GM18870 (cell line): ENCODE results near the gene CACNA2D1.

ENCODE experiments used
- ATAC-seq: cut with Tn5 transposase; IDR thresholded peaks from one replicate; pipeline ENCODE4 v1.9.1; 2021; ENCODE audit warnings: moderate library complexity; ENCODE audit not compliant: unreplicated experiment

CACNA2D1 gene

GRCh38 chr7:82289152-82289535 lies 154.4 kb downstream of the CACNA2D1 start:
- no peak for ATAC-seq

DNA sequence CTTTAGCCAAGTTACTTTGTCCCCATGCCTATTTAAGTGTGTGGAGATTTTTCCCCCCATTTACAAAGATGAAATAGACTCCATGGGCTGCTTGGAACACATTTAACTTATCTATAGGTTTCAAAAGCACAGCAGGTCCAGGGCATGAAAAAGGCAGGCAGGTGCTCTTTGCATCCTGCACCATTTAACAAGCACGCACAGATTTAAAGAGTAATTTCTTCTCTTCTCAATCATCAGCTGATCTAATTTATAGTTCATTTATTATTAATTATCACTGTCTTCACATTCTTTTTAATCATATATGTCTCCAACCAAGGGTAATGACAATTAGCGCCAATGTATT lies 156.8 kb downstream of the CACNA2D1 start:
- ATAC-seq, result no peak

DNA sequence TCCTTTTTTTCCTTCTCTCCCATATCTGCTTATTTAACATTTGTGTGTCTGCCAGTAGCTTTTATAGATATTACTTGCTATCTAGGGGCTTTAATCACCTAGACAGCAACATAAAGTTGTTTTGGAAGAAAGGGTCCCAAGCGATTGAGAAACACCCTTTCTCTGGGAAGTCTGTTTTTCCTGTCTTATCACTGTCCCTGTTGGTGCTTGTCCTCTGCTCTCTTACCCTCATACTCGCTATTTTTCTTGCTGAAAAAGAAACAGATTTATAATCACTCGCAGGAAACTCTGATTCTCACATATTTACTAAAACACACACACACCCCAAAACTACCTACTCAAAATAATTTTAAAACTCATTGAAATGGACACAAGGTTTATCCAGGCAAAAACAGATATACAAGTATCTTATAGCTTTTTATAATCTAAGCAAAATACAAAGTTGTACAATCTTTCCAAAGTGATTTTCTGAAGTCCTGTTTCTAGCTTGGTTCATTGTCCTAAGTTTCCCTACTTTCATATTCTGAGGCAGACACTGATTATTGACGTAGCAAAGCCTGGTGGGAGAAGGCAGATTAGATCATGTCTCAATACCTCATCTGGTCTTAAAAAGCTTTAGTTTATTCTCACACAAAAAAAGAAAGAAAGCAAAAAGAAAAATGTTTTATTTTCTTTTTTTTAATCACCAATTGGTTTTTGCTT lies 157.3 kb downstream of the CACNA2D1 start:
- ATAC-seq, result no peak

- no peak for ATAC-seq
These were observed 158.5 kb downstream of the CACNA2D1 start for GRCh38 chr7:82284936-82285519.

DNA sequence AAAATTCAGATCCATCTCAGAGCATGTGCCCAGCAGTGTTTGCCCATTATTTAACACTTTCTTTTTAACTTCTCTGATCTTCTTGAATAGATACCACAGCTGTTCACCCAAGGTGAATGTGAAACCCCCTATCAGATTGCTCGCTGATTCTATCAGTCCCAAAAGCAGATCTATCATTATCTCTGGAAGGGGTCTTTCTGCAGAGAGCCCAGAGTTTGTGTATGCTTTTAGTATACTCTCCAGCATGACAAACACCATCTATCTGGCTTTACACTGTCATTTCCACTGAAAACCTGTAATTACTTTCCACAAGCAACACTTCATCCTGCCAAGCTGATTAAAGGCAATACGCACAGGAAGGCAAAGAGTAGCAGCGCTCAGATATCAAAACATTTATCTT lies 168.2 kb downstream of the CACNA2D1 start:
- ATAC-seq, result no peak

DNA sequence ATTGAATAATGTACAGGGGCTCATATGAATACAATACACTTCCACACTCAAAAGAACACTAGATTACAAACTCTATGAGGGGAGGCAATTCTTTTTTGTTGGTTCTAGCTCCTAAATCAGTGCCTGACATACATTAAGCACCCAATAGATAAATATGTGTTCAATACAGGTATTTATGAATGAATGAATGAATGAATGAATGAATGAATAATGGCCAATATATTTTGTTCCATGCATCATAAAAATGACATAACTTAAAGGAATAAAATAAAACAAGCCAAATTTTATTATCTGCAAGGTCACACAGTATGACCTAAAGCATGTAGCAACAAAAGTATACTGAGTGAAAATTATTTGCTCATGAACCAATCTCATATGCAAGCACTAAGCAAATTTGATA lies 168.9 kb downstream of the CACNA2D1 start:
- no peak for ATAC-seq

DNA sequence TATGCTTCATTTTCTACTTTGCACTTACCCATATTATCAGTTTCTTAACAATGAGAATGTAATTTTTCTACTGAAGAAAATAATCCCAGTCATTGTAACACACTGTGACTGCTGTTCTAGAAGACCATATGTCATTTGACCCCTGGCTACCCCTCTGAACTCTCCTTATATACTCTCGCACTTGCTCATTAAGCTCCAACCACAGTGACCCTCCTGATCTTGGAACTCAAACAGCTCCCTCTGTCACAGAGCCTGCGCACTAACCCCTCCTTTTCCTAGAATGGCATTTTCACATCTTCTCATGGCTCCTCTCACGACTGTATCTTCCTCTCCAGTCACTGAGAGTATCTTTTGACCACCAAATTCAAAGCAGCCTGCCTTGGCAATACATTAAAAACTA lies 169.7 kb downstream of the CACNA2D1 start:
- ATAC-seq, result no peak

GRCh38 chr7:82270870-82271269 lies 172.7 kb downstream of the CACNA2D1 start:
- no peak for ATAC-seq

- no peak for ATAC-seq
These were observed 174.9 kb downstream of the CACNA2D1 start for GRCh38 chr7:82268632-82269031.

GRCh38 chr7:82266081-82266480 lies 177.5 kb downstream of the CACNA2D1 start:
- no peak for ATAC-seq

DNA sequence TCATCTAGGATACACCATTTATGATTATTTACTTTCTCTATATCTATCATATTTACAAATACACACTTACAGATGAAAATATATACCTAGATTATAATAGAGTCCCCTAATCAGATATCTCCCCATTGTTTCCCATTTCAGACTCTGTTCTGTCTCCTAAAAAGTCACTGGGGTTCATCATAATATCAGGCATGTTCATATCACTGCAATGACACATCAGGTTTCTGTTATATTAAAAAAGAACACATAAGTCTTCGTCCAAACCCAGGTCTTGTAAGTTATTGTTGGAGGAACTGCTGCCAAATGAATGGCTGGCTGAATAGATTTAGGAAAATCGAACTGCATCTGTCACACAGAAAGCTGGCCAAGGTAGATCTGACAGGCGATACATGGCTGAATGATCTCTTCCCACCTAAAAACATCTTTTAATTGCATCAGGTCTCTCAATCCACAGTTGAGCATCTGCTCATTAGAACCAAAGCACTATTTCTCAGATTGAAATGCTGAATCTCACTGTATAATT lies 178.7 kb downstream of the CACNA2D1 start:
- ATAC-seq, result no peak

DNA sequence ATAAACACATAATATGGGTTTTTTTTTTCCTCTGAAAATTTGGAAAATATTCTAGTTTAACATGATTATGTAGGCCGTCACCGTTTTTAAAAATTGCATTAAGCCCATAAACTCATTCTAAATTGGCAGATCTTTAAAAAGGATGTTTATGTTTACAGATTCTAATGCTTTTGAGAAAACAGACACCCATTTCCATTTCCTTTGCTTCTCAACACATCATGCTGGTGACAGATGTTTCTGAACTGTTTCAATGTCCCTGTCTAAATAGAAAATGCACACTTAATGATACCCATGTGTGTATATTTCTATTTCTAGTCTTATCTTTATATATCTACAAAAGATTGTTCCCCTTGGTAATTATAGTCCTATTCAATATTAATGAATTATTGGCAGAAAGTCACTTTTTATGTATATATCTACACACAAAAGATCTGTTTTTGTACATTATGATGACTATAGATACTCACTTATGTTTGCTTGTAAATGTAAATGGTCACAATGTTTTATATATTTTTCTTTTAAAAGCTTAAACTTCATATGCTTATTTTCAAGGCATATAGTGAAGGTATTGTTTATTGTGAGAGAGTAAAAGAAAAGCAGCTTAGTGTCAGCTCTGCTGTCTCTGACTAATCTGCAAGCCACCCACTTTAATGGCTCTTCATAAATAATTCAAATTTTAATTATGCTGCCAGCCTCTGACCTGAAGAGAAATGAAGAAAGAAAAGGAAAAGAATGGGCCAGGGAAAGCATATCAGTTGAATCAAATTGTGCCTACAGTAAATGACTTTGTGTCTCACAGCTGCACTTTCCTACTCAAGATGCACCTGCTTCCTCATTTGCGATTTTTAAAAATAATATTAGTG lies 179.4 kb downstream of the CACNA2D1 start:
- no peak for ATAC-seq

- ATAC-seq, result no peak
These were observed 185.4 kb downstream of the CACNA2D1 start for GRCh38 chr7:82258181-82258580.

GRCh38 chr7:82257118-82257695 lies 186.4 kb downstream of the CACNA2D1 start:
- ATAC-seq, result no peak

DNA sequence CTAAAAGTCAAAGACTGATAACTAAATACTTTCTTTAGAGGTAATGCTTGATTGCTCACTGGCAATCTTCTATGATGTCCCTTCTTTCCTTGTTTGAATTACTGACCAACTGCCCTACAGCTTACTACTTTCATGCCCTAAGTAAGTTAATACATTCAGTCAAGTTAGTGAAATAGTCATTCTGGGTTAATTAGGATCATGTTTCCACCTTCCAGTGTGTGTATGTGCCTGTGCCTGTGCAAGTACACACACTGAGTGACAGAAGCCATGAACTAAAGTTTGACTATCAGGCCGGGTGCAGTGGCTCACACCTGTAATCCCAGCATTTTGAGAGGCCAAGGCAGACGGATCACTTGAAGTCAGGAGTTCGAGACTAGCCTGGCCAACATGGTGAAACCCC lies 187.9 kb downstream of the CACNA2D1 start:
- no peak for ATAC-seq

DNA sequence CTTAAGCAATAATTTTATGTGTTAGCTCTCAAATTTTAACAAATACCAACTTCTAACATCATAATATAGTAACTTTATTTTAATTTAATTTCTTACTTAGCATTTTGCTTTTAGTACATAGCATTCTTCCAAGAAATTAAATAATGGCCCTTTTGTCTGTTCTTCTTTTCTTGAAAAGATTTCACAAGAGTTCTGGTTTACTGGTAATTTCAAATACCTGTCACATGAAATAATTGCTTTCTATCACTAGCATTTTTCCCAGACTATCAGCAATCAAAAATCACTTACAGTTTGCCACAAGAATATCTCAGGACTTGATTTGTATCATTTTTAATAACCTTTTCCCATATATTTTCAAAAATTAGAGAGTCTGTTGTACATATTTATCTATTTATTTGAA lies 193.0 kb downstream of the CACNA2D1 start:
- ATAC-seq, result no peak

DNA sequence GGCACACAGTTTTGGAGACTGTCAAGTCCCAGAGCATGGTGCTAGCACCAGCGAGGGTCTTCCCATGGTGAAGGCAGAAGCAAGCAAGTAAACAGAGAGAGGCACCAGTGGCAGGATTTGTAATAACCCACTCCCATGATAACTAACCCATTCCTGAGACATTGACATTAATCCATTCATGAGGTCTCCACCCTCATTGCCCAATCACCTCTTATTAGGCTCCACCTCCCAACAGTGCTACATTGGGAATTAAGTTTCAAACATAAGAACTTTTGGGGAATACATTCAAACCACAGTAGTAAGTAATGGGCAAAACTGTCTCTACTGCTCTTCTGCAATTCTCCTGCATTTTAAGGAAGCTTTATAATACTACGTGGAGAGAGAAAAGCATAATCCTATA lies 193.6 kb downstream of the CACNA2D1 start:
- ATAC-seq, result no peak

DNA sequence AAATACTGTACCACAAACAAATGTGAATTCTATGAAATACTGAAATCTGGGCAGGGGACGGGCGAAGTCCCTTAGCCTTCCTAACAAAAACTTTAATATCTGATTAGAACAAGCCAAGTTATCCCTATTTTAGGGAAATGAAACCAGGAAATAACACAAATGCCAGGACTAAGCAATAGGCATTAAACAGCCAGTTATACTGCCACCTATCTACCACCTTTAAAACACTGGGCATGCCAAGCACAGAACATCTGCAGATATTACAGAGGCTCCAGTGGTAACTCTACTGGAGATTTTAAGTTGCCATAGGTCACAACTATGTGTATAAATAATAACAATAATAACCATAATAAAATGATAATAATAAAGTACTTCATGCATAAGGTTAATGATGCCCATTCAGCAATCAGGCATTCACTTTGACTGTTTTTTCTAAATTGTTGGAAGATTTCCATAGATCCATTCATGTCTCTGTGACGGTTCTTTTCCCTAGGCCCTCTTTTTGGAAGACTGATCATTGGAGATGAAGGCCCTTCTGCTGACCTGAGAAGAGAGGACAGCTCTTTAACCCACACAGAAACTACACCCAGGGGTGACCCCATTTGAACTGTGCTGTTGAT lies 195.7 kb downstream of the CACNA2D1 start:
- ATAC-seq, result no peak

- no peak for ATAC-seq
These were observed 198.5 kb downstream of the CACNA2D1 start for GRCh38 chr7:82244947-82245517.

- no peak for ATAC-seq
These were observed 202.2 kb downstream of the CACNA2D1 start for GRCh38 chr7:82241356-82241755.

DNA sequence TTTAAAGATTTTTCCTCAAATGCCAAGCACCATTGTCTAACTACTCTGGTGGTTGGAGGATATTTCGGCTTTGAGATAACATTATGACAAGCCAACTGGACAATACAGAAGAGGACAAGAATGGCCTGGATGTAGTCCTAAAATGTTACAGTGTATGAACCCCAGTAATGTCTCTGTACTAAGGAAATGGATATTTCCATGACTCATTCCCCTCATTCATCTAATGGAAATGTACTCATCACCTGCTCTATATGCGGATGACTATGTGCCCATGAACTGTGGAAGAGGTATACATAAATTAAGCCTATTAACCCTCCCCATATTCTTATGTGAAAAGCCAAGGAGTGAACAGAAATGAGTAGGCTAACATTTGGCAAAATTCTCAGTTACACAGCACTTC lies 207.9 kb downstream of the CACNA2D1 start:
- ATAC-seq, result no peak
